NCI-H146 (cell line): ENCODE data around the gene PCDHA4.
"Not testable (repeated sequence)": the region's sequence is repeated elsewhere in the genome, so short reads cannot be mapped to it uniquely, and the experiment has no call there.

Source experiments
- DNase-seq: peaks from one replicate; lab custom pipeline; 2025; lab: John Stamatoyannopoulos, UW

The PCDHA4 gene

GRCh38 chr5:140806834-140807775 is at the start of gene PCDHA4:
PCDHA4 (plus strand) TSS chr5:140807068.
- DNase-seq = peak; percentile 79

- DNase-seq = no peak
Observed at GRCh38 chr5:140764177-140764973, 42.5 kb upstream of the PCDHA4 start.

GRCh38 chr5:140767444-140767843 is 39.4 kb upstream of the PCDHA4 start:
- DNase-seq = no peak

- DNase-seq = no peak
Observed at GRCh38 chr5:140780512-140780911, 26.4 kb upstream of the PCDHA4 start.

GRCh38 chr5:140785905-140786686 is 20.8 kb upstream of the PCDHA4 start, which contains the start of gene PCDHA1:
PCDHA1 (plus strand) TSS chr5:140786140.
- peak; percentile 64 for DNase-seq

GRCh38 chr5:140787422-140787821 is 19.4 kb upstream of the PCDHA4 start:
- DNase-seq = not testable (repeated sequence)

GRCh38 chr5:140787849-140788504 is 18.9 kb upstream of the PCDHA4 start:
- not testable (repeated sequence) for DNase-seq

GRCh38 chr5:140791089-140791488 is 15.8 kb upstream of the PCDHA4 start:
- no peak for DNase-seq

- no peak for DNase-seq
Observed at GRCh38 chr5:140794595-140795258, 12.1 kb upstream of the PCDHA4 start, which contains the start of gene PCDHA2. PCDHA2 (plus strand) TSS chr5:140794852.

GRCh38 chr5:140795259-140795641 is 11.6 kb upstream of the PCDHA4 start:
- DNase-seq = no peak

GRCh38 chr5:140796072-140796717 is 10.7 kb upstream of the PCDHA4 start:
- DNase-seq = not testable (repeated sequence)

GRCh38 chr5:140796718-140797095 is 10.2 kb upstream of the PCDHA4 start:
- DNase-seq = no peak

GRCh38 chr5:140800816-140801493 is 5.9 kb upstream of the PCDHA4 start, which contains the start of gene PCDHA3:
PCDHA3 (plus strand) TSS chr5:140801057.
- DNase-seq = no peak

- no peak for DNase-seq
Observed at GRCh38 chr5:140801494-140801841, 5.4 kb upstream of the PCDHA4 start.

GRCh38 chr5:140802381-140802780 is 4.5 kb upstream of the PCDHA4 start:
- not testable (repeated sequence) for DNase-seq

GRCh38 chr5:140802781-140803271 is 4.0 kb upstream of the PCDHA4 start:
- DNase-seq = no peak

GRCh38 chr5:140808241-140808888 is 1.5 kb downstream of the PCDHA4 start:
- DNase-seq = not testable (repeated sequence)

- no peak for DNase-seq
Observed at GRCh38 chr5:140808889-140809291, 2.0 kb downstream of the PCDHA4 start.
